Umbilical cord (tissue), 2 donors: Measurements from ENCODE around the gene CHSY3. TPM values are rescaled to one million over a fixed set of nuclear protein-coding genes. Genes with fewer than 3 reads are reported as not detected.
A peak's percentile ranks its signal among the peaks of the same experiment; 100 is the strongest.

Source experiments
- DNase-seq: peaks from one replicate; pipeline ENCODE4 v3.0.0-alpha.2; 2015; ENCODE audit warnings: low spot score
- total RNA-seq: library from RNA; depleted of rRNA; stranded (reverse); fragments of >200 nt; gene quantifications from one replicate; pipeline ENCODE4 v1.2.3, GENCODE V29; 2014; ENCODE audit warnings: low replicate concordance; ENCODE audit not compliant: insufficient read depth

Gene CHSY3
- total RNA-seq, 1 donor from 2014 or later: 105 TPM

GRCh38 chr5:129945774-129946270, 41.6 kb downstream of the CHSY3 start:
- DNase-seq: no peak

- DNase-seq: peak; percentile 63
These were observed 46.8 kb downstream of the CHSY3 start for GRCh38 chr5:129951039-129951438.

GRCh38 chr5:129958581-129958980, 54.3 kb downstream of the CHSY3 start:
- peak; percentile 59 for DNase-seq

GRCh38 chr5:129960831-129961230, 56.6 kb downstream of the CHSY3 start:
- peak; percentile 40 for DNase-seq

- no peak for DNase-seq
These were observed 58.2 kb downstream of the CHSY3 start for GRCh38 chr5:129962506-129962905.

GRCh38 chr5:129963359-129963758, 59.1 kb downstream of the CHSY3 start:
- peak; percentile 84 for DNase-seq

- no peak for DNase-seq
These were observed 61.8 kb downstream of the CHSY3 start for GRCh38 chr5:129966071-129966470.

GRCh38 chr5:129971714-129972113, 67.4 kb downstream of the CHSY3 start:
- DNase-seq: no peak

- DNase-seq: no peak
These were observed 68.3 kb downstream of the CHSY3 start for GRCh38 chr5:129972465-129973141.

- DNase-seq: peak; percentile 62
These were observed 69.6 kb downstream of the CHSY3 start for GRCh38 chr5:129973716-129974426.

- DNase-seq: no peak
These were observed 73.5 kb downstream of the CHSY3 start for GRCh38 chr5:129977810-129978209.

GRCh38 chr5:129978270-129978669, 74.0 kb downstream of the CHSY3 start:
- DNase-seq: no peak

- DNase-seq: no peak
These were observed 84.2 kb downstream of the CHSY3 start for GRCh38 chr5:129988453-129988852.

GRCh38 chr5:129991780-129992179, 87.5 kb downstream of the CHSY3 start:
- no peak for DNase-seq

- DNase-seq: peak; percentile 45
These were observed 92.6 kb downstream of the CHSY3 start for GRCh38 chr5:129996896-129997295.

- no peak for DNase-seq
These were observed 96.2 kb downstream of the CHSY3 start for GRCh38 chr5:130000460-130000859.

GRCh38 chr5:130002183-130002582, 97.9 kb downstream of the CHSY3 start:
- peak; percentile 40 for DNase-seq

GRCh38 chr5:130002876-130003275, 98.6 kb downstream of the CHSY3 start:
- no peak for DNase-seq

- no peak for DNase-seq
These were observed 107.7 kb downstream of the CHSY3 start for GRCh38 chr5:130011986-130012385.

GRCh38 chr5:130017173-130017572, 112.9 kb downstream of the CHSY3 start:
- DNase-seq: no peak

GRCh38 chr5:130018641-130019040, 114.4 kb downstream of the CHSY3 start:
- DNase-seq: no peak

- DNase-seq: no peak
These were observed 116.7 kb downstream of the CHSY3 start for GRCh38 chr5:130021000-130021399.

GRCh38 chr5:130021876-130022275, 117.6 kb downstream of the CHSY3 start:
- no peak for DNase-seq
